H1 (cell line): Measurements from ENCODE around the gene RNFT2.

Experiments used
- CHD1 ChIP-seq: IDR thresholded peaks from 2 replicates; pipeline ENCODE4 v1.6.1; 2012; ENCODE audit warnings: low read depth, low read length, improper control_type of control experiment
- FOSL1 ChIP-seq: IDR thresholded peaks from 2 replicates; pipeline ENCODE4 v1.6.1; 2011; ENCODE audit warnings: mild to moderate bottlenecking, low read depth, low read length, moderate library complexity; ENCODE audit not compliant: insufficient read depth

GRCh38 chr12:116707751-116708150, 30.4 kb upstream of the RNFT2 start:
- TF ChIP-seq FOSL1, result no peak
- TF ChIP-seq CHD1, result no peak
